Measurements from ENCODE around the gene HDHD5. TPM values are rescaled to one million over a fixed set of nuclear protein-coding genes. Genes with fewer than 3 reads are reported as not detected.

HDHD5 gene
- polyA plus RNA-seq, 1 donor from 2014 or later = 91.3 TPM

DNA sequence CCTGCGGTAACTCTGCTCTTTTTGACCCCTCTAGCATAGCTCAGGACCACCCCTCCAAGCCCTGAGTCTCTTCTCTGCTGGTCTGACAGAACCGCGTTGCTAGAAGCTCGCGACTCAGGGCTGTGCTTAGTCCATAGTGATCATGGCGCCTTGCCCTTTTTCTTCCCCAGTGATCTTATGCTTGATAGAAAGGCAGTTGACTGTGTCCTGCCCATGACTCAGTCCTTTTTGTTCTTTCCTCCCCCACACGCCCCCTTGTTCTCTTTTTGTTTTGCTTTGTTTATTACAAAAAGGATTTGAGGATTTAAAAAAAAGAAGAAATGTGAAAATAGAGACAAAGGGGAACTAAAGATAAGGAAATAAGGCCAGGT is 56.8 kb downstream of the HDHD5 start:
- no peak for TF ChIP-seq RAD21 (conservative IDR thresholded peaks at IDR 0.05)
- no peak for TF ChIP-seq POLR2AphosphoS5 (IDR thresholded peaks at IDR 0.05)
- TF ChIP-seq EP300 (conservative IDR thresholded peaks at IDR 0.05; ENCODE audit: poor library complexity, severe bottlenecking) = no peak
- TF ChIP-seq CTCF (IDR thresholded peaks at IDR 0.05; ENCODE audit: poor library complexity, severe bottlenecking) = no peak
- no peak for TF ChIP-seq SMC3 (conservative IDR thresholded peaks at IDR 0.05; ENCODE audit: poor library complexity)
- TF ChIP-seq EZH2 (IDR thresholded peaks at IDR 0.05; ENCODE audit: borderline replicate concordance, insufficient read depth, low read length, poor library complexity, severe bottlenecking) = no peak
- TF ChIP-seq TAF1 (IDR thresholded peaks at IDR 0.05; ENCODE audit: low read depth) = no peak
- TF ChIP-seq, protein P1, sequence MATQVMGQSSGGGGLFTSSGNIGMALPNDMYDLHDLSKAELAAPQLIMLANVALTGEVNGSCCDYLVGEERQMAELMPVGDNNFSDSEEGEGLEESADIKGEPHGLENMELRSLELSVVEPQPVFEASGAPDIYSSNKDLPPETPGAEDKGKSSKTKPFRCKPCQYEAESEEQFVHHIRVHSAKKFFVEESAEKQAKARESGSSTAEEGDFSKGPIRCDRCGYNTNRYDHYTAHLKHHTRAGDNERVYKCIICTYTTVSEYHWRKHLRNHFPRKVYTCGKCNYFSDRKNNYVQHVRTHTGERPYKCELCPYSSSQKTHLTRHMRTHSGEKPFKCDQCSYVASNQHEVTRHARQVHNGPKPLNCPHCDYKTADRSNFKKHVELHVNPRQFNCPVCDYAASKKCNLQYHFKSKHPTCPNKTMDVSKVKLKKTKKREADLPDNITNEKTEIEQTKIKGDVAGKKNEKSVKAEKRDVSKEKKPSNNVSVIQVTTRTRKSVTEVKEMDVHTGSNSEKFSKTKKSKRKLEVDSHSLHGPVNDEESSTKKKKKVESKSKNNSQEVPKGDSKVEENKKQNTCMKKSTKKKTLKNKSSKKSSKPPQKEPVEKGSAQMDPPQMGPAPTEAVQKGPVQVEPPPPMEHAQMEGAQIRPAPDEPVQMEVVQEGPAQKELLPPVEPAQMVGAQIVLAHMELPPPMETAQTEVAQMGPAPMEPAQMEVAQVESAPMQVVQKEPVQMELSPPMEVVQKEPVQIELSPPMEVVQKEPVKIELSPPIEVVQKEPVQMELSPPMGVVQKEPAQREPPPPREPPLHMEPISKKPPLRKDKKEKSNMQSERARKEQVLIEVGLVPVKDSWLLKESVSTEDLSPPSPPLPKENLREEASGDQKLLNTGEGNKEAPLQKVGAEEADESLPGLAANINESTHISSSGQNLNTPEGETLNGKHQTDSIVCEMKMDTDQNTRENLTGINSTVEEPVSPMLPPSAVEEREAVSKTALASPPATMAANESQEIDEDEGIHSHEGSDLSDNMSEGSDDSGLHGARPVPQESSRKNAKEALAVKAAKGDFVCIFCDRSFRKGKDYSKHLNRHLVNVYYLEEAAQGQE (IDR thresholded peaks at IDR 0.05; ENCODE audit: borderline replicate concordance) = no peak
- TF ChIP-seq MXI1 (conservative IDR thresholded peaks at IDR 0.05; ENCODE audit: poor library complexity, severe bottlenecking) = no peak
- Histone ChIP-seq H3K9me2 (ENCODE audit: insufficient read depth, low read length) (no peaks in the 10 kb centered on the region), H3K4me2 (ENCODE audit: low read length) (no peak overlapping the region), H3K79me2 (replicated peaks; ENCODE audit: insufficient read depth, low read length) (no peaks in the 10 kb centered on the region), H3F3A (ENCODE audit: insufficient read depth, low read length, poor library complexity, severe bottlenecking) (no peaks in the 10 kb centered on the region), H3K9ac (ENCODE audit: low read length) (no peak overlapping the region), H3K9me3 (ENCODE audit: low read length) (no peaks in the 10 kb centered on the region), H3K36me3 (ENCODE audit: insufficient read depth, low read length) (no peaks in the 10 kb centered on the region), H2AFZ (ENCODE audit: low read depth, low read length) (no peak overlapping the region), H3K27ac (ENCODE audit: low read length) (no peak overlapping the region), H3K27me3 (ENCODE audit: insufficient read depth, low read depth, low read length) (no peaks in the 10 kb centered on the region), H4K20me1 (ENCODE audit: insufficient read depth) (no peaks in the 10 kb centered on the region), H3K4me3 (ENCODE audit: low read length) (no peak overlapping the region)

GRCh38 chr22:17101475-17102296 is 57.4 kb downstream of the HDHD5 start:
- Histone ChIP-seq H3K9me2 (ENCODE audit: insufficient read depth, low read length) (no peaks in the 10 kb centered on the region), H2AFZ (ENCODE audit: low read depth, low read length) (no peak overlapping the region), H4K20me1 (ENCODE audit: insufficient read depth) (no peaks in the 10 kb centered on the region), H3K79me2 (replicated peaks; ENCODE audit: insufficient read depth, low read length) (no peaks in the 10 kb centered on the region), H3F3A (ENCODE audit: insufficient read depth, low read length, poor library complexity, severe bottlenecking) (no peaks in the 10 kb centered on the region), H3K4me2 (ENCODE audit: low read length) (no peak overlapping the region), H3K4me3 (ENCODE audit: low read length) (no peak overlapping the region), H3K9me3 (ENCODE audit: low read length) (no peaks in the 10 kb centered on the region), H3K27ac (ENCODE audit: low read length) (no peak overlapping the region), H3K36me3 (ENCODE audit: insufficient read depth, low read length) (no peaks in the 10 kb centered on the region), H3K27me3 (ENCODE audit: insufficient read depth, low read depth, low read length) (no peaks in the 10 kb centered on the region), H3K9ac (ENCODE audit: low read length) (no peak overlapping the region)
- TF ChIP-seq RAD21 (conservative IDR thresholded peaks at IDR 0.05) = no peak
- no peak for TF ChIP-seq SMC3 (conservative IDR thresholded peaks at IDR 0.05; ENCODE audit: poor library complexity)
- no peak for TF ChIP-seq EZH2 (IDR thresholded peaks at IDR 0.05; ENCODE audit: borderline replicate concordance, insufficient read depth, low read length, poor library complexity, severe bottlenecking)
- TF ChIP-seq POLR2AphosphoS5 (IDR thresholded peaks at IDR 0.05) = no peak
- no peak for TF ChIP-seq EP300 (conservative IDR thresholded peaks at IDR 0.05; ENCODE audit: poor library complexity, severe bottlenecking)
- no peak for TF ChIP-seq CTCF (IDR thresholded peaks at IDR 0.05; ENCODE audit: poor library complexity, severe bottlenecking)
- no peak for TF ChIP-seq TAF1 (IDR thresholded peaks at IDR 0.05; ENCODE audit: low read depth)
- TF ChIP-seq MXI1 (conservative IDR thresholded peaks at IDR 0.05; ENCODE audit: poor library complexity, severe bottlenecking) = no peak
- TF ChIP-seq, protein P1 (IDR thresholded peaks at IDR 0.05; ENCODE audit: borderline replicate concordance) = no peak

Data from neural cell (in vitro differentiated cells).